Hepatocyte (in vitro differentiated cells): Measurements from ENCODE around the gene PHACTR3. TPM values are rescaled to one million over a fixed set of nuclear protein-coding genes. Genes with fewer than 3 reads are reported as not detected.

ENCODE experiments used
- DNase-seq: peaks from one replicate; pipeline ENCODE4 v3.0.0-alpha.2; 2016; ENCODE audit warnings: low spot score
- H2AFZ ChIP-seq: fragments of 200-600 bp; sonication (generic); 2 replicates; pipeline ENCODE4 v1.6.0; 2016; ENCODE audit warnings: antibody characterized with exemption, mild to moderate bottlenecking
- H3K27ac ChIP-seq: fragments of 200-600 bp; sonication (generic); 2 replicates; pipeline ENCODE4 v1.5.1; 2016; ENCODE audit warnings: mild to moderate bottlenecking
- H3K27me3 ChIP-seq: fragments of 200-600 bp; sonication (generic); 2 replicates; pipeline ENCODE4 v1.6.1; 2016
- H3K36me3 ChIP-seq: fragments of 200-600 bp; sonication (generic); replicated peaks from 2 replicates; pipeline ENCODE4 v1.5.1; 2016; ENCODE audit warnings: low read depth; ENCODE audit not compliant: insufficient read depth
- H3K4me1 ChIP-seq: fragments of 200-600 bp; sonication (generic); 2 replicates; pipeline ENCODE4 v1.5.1; 2016; ENCODE audit warnings: mild to moderate bottlenecking, moderate library complexity; ENCODE audit not compliant: insufficient read depth
- H3K4me2 ChIP-seq: fragments of 200-600 bp; sonication (generic); 2 replicates; pipeline ENCODE4 v1.6.0; 2016
- H3K4me3 ChIP-seq: fragments of 200-600 bp; sonication (generic); 2 replicates; pipeline ENCODE4 v1.5.1; 2016; ENCODE audit warnings: mild to moderate bottlenecking
- H3K79me2 ChIP-seq: fragments of 200-600 bp; sonication (generic); 2 replicates; pipeline ENCODE4 v1.6.0; 2017; ENCODE audit warnings: mild to moderate bottlenecking
- H3K9me2 ChIP-seq: fragments of 200-600 bp; sonication (generic); replicated peaks from 2 replicates; pipeline ENCODE4 v1.6.0; 2017; ENCODE audit warnings: mild to moderate bottlenecking; ENCODE audit not compliant: insufficient read depth
- H3K9me3 ChIP-seq: fragments of 200-600 bp; sonication (generic); 2 replicates; pipeline ENCODE4 v1.5.1; 2016; ENCODE audit warnings: low read depth, mild to moderate bottlenecking
- H4K20me1 ChIP-seq: fragments of 200-600 bp; sonication (generic); 2 replicates; pipeline ENCODE4 v1.6.0; 2016; ENCODE audit warnings: mild to moderate bottlenecking; ENCODE audit not compliant: insufficient read depth, poor library complexity, severe bottlenecking
- CTCF ChIP-seq: fragments of 200-600 bp; sonication (generic); IDR thresholded peaks from 2 replicates; pipeline ENCODE4 v1.5.1; 2016; ENCODE audit warnings: antibody characterized with exemption, mild to moderate bottlenecking; ENCODE audit not compliant: poor library complexity
- EZH2 ChIP-seq: fragments of 200-600 bp; sonication (generic); IDR thresholded peaks from 2 replicates; pipeline ENCODE4 v1.6.1; 2016; ENCODE audit warnings: antibody characterized with exemption, mild to moderate bottlenecking, borderline replicate concordance
- EZH2phosphoT487 ChIP-seq: fragments of 200-600 bp; sonication (generic); IDR thresholded peaks from one replicate; pipeline ENCODE4 v1.6.1; 2018; ENCODE audit warnings: antibody characterized with exemption, mild to moderate bottlenecking, low read depth, moderate library complexity; ENCODE audit not compliant: unreplicated experiment, severe bottlenecking
- WGBS: methylation state at CpG from one replicate; pipeline ENCODE4 v1.1.6; 2016; ENCODE audit warnings: low lambda C conversion rate; ENCODE audit errors: missing lambda C conversion rate; 5-methylcytosine and 5-hydroxymethylcytosine counted together
- polyA plus RNA-seq: library from polyadenylated mRNA; unstranded; fragments of >200 nt; fragmentation: Nextera tagmentation; extraction: Ambion mirVana; gene quantifications from 2 replicates; pipeline ENCODE4 v1.2.1, GENCODE V29; 2016
- total RNA-seq: library from RNA; depleted of rRNA; stranded (reverse); fragments of >200 nt; gene quantifications from 2 replicates; pipeline ENCODE4 v1.2.3, GENCODE V29; 2014

Gene PHACTR3
- total and polyA plus RNA-seq, 2 experiments from 2014 or later = 5.2 to 7.5 TPM

GRCh38 chr20:59817406-59817805 lies 213.1 kb downstream of the PHACTR3 start:
- H3K27me3 ChIP-seq = no peaks in the 10 kb centered on the region
- H3K4me2 ChIP-seq = no peak overlapping the region
- no peak overlapping the region for H3K27ac ChIP-seq
- no peaks in the 10 kb centered on the region for H3K4me1 ChIP-seq
- no peak overlapping the region for H3K4me3 ChIP-seq
- H4K20me1 ChIP-seq = no peaks in the 10 kb centered on the region
- H3K9me2 ChIP-seq = no peaks in the 10 kb centered on the region
- no peak overlapping the region for H2AFZ ChIP-seq
- TF ChIP-seq EZH2phosphoT487 (no peak), CTCF (no peak), EZH2 (no peak)
- H3K79me2 ChIP-seq = no peaks in the 10 kb centered on the region
- H3K9me3 ChIP-seq = no peaks in the 10 kb centered on the region
- H3K36me3 ChIP-seq = no peaks in the 10 kb centered on the region
- WGBS = 80% methylated on average over 4 of the region's 4 CpGs
- no peak for DNase-seq

GRCh38 chr20:59817846-59818615 lies 213.7 kb downstream of the PHACTR3 start:
- TF ChIP-seq EZH2phosphoT487 (no peak), CTCF (no peak), EZH2 (no peak)
- Histone ChIP-seq H3K9me3 (no peaks in the 10 kb centered on the region), H3K9me2 (no peaks in the 10 kb centered on the region), H3K4me2 (no peak overlapping the region), H3K27me3 (no peaks in the 10 kb centered on the region), H4K20me1 (no peaks in the 10 kb centered on the region), H2AFZ (no peak overlapping the region), H3K36me3 (no peaks in the 10 kb centered on the region), H3K79me2 (no peaks in the 10 kb centered on the region), H3K4me1 (no peaks in the 10 kb centered on the region), H3K27ac (no peak overlapping the region), H3K4me3 (no peak overlapping the region)
- no peak for DNase-seq
- WGBS = 89% methylated on average over 14 of the region's 14 CpGs

GRCh38 chr20:59818911-59819310 lies 214.6 kb downstream of the PHACTR3 start:
- H3K9me3 ChIP-seq = no peaks in the 10 kb centered on the region
- WGBS = 88% methylated on average over 10 of the region's 10 CpGs
- no peaks in the 10 kb centered on the region for H3K79me2 ChIP-seq
- H4K20me1 ChIP-seq = no peaks in the 10 kb centered on the region
- no peaks in the 10 kb centered on the region for H3K27me3 ChIP-seq
- H2AFZ ChIP-seq = no peak overlapping the region
- H3K4me1 ChIP-seq = no peaks in the 10 kb centered on the region
- H3K4me3 ChIP-seq = no peak overlapping the region
- H3K27ac ChIP-seq = no peak overlapping the region
- no peak for TF ChIP-seq EZH2
- no peak for TF ChIP-seq EZH2phosphoT487
- no peak for TF ChIP-seq CTCF
- H3K4me2 ChIP-seq = no peak overlapping the region
- H3K36me3 ChIP-seq = no peaks in the 10 kb centered on the region
- no peak for DNase-seq
- H3K9me2 ChIP-seq = no peaks in the 10 kb centered on the region
